ENCODE data around the gene C17orf67.

The C17orf67 gene

DNA sequence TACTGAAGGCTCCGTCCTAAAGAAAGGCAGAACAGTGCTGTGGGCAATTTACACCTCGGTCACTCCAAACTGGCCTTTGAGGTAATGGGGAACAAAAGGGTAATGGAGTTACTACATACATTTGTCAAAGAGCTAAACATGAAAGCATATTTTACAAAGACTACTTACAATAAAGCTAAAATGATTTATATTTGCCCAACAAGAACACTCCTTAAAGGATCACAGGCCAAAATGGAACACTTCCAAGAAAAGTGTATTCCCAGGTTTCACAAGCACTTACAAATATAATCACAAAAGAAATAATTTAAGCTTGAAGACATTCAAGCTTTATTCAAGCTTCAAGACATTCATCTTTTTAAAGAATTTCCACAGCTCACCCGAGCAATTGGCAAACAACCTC, 29.3 kb downstream of the C17orf67 start:
- no peak for DNase-seq

- DNase-seq, result no peak
Observed at GRCh38 chr17:56803071-56803470, 30.6 kb downstream of the C17orf67 start.

GRCh38 chr17:56801459-56802178, 32.1 kb downstream of the C17orf67 start:
- DNase-seq, result no peak

DNA sequence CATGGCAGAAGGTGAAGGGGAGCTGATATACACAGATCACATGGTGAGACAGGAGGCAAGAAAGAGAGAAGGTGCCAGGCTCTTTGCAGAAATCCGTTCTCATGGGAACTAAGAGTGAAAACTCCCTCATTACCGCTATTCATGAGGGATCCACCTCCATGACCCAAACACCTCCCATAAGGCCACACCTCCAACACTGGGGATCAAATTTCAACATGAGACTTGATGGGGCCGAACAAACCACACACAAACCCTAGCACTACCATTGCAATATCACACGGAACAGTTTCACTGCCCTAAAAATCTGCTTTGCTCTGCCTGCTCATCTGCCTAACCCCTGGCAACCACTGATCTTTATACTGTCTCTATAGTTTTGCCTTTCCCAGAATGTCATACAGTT, 34.8 kb downstream of the C17orf67 start:
- no peak for DNase-seq

DNA sequence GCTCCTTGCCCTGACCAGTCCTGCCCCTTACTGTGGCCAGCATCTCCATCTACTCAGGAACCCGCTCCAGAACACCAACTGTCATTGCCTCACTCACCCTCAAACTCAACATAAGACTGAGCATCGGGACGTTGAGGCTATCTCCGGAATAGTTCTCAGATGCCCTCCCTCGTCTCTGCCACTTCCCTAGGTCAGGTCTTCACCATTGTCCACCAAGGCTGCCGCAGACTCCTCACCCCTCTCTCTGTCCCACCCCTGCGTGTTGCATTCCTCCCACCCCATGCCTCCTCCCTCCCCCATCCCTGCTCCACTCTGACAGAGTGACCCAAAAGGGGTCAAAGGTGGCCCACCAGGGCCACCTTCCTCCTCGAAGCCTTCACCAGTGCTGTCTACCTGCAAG, 37.2 kb downstream of the C17orf67 start:
- no peak for DNase-seq

DNA sequence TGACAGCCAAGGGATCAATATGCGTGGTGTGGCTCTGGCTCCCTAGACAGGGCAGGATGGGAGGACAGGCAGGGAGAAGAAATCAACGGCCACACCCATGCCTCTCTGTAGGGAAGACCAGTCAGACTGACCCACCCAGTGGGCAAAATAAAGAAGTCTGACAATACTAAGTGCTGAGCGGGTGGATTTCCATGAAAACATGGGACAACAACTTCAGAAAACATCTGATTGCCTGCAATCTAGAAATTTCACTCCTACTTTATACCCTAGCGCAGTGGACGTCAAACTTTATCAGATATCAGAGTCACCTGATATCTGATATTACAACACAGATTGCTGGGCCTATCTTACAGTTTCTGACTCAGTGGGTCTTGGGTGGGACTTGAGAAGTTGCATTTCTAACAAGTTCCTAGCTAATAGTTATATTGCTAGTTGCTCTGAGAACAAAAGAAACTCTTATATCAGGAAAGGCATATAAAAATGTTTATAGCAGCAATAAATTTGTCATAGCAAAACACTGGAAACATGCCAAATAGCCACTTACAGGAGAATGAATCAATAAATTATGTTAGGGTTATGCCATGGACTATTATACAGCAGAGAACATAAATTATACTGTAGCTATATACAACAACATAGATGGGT, 38.4 kb downstream of the C17orf67 start:
- no peak for DNase-seq

DNA sequence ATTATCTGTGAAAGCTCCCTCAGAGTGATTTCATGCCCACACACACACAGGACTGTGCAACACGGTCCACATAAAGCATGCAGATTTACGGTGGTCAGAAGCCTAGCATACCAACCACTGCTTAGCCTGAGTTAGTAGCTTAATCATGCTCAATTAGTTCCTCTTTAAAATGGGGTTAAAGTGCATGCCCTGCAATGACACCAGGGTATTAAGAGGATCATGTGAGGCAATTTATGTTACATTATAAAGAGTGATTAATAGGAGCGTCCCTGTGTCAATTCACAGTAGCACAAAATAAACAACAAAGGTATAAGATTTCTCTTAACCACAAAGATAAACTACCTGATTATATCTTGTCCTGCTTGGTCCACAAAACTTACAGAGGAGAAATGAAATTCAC, 39.8 kb downstream of the C17orf67 start:
- no peak for DNase-seq

DNA sequence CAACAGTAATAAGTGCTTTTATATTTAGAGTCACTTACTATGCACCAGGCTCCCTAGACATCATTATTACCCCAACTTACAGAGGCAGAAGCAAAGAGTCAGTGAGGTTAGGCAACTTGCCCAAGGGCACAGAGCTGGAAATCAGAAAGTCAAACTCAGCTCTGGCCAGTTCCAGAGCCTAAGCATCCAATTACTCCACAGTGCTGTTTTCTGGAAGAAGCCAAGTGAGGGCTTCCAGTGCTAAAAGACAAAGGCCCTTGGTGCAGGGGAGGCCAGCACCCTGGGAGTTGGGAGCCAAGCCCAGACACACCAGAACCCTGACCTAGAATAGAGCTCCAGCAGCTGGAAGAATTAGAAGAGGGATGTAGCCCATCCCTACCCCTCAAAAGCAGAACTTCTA, 40.2 kb downstream of the C17orf67 start:
- no peak for DNase-seq

DNA sequence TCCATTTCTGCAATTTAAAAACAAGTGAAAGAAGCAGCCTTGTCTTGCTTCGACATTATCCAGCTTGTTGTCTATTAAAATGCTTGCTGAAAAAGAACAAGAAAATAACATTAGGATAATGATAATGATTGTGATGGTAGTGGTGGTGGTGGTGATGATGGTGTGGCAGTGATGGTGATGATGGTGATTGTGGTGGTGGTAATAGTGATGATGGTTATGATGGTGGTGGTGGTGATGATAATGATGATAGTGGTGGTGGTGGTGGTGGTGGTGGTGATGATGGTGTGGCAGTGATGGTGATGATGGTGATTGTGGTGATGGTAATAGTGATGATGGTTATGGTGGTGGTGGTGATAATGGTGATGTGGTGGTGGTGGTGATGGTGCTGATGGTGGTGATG, 41.5 kb downstream of the C17orf67 start:
- no peak for DNase-seq

DNA sequence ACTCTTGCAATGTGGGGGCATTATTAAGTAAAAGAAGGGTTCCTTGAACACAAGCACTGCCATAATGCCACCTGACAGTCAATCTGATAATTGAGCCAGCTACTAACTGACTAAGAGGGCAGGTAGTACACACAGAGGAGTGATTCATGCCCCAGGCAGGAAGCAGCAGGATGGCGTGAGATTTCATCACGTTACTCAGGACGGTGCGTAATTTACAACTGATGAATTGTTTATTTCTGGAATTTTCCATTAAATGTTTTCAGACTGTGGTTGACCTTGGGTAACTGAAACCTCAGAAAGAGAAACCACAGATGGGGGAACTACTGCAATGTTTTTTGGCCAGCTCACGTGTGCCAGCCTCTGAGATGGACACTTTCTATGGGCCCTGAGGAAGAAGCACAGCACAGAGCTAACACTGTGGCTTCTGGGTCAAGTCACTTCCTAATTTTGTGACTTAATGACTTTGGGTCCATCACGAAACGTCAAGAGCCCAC, 46.7 kb downstream of the C17orf67 start:
- DNase-seq, result peak; percentile 78

DNA sequence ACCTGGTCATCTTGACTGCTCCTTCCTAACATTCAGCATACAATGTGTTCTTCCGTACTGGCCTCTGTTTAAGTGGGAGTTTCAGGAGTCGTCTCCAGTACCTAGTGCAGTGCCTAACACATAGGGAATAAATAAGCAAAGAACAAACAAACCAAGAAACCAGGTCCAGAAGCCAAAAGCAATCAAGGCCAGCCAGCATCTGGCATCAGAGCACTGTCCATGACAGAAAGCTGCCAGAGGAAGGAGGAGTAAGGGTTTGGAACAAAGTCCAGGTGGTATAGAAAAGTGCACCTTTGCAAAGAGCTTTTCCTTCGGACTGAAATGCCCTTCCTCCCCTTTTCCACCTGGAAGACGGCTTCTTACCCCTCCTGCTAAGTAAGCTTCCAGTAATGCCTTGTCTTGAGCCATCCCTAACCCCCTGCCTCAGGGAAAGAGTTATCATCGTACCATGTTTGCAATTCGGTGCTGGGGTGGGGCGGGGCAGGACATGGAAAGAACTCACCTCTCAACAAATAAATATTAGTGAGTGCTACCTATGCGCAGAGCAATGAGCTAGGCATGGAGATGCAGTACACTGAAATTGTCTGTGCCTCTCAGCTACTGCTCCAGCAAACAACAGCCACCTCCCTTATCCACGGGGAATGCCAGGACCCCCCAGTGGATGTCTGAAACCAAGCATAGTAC, 47.6 kb downstream of the C17orf67 start:
- DNase-seq, result no peak

DNA sequence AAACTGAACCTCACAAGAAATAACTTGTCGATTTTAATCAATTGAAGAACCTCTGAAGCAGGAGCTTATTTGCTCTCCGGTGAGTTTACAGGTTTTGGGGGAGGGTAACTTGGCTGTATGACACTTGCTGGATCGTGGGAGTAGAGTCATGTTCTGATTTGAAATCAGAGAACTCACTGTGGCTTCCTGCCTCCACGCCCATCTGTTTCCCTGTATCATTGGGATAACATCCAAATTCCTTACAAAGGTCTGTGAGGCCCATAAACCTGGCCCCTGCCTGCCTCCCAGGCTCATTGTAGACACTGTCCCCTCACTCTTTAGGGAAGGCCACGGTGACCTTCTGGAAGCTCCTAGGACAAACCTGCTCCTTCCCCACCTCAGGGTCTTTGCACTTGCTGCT, 48.3 kb downstream of the C17orf67 start:
- no peak for DNase-seq

DNA sequence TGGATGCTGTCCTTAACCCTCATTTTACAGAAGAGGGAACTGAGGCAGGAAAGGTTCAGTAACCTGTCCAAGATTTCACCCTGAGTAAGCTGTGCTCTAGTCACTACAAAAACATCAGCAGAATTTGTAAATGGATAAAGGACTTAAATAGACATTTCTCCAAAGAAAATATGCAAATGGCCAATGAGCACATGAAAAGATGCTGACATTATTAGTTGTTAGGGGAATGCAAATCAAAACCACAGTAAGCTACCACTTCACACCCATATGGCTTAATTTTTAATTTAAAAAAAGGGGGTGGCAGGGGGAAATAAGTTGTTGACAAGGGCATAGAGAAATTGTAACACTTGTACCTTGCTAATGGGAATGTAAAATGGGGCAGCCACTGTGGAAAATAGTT, 51.4 kb downstream of the C17orf67 start:
- DNase-seq, result no peak

DNA sequence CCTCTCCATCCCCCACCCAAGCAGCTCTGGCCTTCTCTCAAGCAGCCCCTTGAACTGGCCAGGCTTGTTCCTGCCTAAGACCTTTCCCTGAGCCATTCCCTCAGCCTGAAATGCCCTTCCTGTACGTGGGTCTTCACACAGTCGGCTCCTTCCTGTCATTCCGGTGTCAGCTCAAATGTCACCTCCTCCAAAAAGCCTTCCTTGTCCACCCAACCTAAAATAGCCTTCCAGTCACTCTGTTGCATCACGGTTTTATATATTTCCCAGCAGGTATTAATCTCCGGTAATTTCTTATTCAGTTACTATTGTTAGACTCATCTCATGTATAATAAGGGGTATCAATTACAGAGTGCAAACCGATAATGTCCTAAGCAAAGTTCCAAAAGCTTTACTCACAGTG, 51.8 kb downstream of the C17orf67 start:
- DNase-seq, result no peak

DNA sequence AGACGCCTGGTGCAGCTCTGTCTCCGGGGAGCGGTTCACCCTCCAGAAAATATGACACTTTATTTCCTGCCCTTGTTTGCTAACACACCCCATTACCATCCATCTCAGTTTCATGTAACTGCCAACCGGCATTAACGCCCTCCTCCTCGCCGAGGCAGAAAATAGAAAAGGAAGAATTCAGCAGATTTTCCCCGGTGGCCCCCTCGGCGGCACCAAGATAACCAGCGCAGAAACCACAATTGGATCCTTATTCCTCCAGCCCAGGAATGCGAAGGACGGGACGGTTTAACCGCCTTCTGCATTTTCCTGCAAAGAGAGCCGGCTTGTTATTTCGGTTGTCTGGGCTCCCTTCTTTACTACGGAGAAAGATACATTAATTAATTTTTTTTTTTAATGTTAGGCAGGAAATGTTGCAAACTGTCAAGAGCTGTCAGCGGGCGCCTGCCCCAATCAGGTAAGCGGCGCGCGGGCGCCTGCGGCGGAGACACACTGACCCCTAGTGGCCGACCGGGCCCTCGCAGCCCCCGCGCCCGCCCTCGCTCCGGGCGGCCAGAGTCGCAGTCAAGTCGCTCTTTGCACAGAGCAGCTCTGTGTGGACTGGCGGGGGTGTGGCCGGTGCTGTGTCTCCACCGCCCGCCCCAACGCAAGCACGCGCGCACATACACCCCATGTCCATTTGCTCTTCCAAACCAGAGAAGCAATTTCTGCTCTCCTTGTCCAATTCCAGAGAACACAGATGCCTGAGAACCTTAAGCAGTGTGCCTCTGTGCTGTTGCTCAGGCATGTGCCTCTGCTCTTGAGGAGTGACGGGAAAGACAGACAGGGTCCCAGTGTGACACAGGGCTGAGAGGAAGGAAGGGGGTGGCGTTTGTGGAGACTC, 53.6 kb downstream of the C17orf67 start:
- peak; percentile 91 for DNase-seq

DNA sequence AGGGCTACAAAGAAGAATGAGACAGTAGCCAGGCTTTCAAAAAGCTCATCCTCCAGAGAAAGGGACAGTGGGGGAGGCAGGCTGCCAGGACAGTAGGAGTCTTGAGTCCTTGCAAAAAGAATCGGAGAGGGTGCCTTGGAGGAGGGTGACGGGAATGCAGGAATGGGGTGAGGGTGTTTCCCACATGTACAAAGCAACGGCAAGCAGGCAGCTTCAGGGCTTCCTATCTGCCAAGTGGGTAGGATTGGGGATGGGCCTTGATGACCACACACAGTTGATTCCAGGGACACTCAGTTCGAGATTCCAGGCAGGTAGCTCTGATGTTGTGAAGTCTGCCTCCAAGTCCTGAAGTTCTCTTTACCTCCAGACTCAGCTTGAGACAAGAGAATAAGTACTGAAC, 54.4 kb downstream of the C17orf67 start:
- DNase-seq, result no peak

- no peak for DNase-seq
Observed at GRCh38 chr17:56778898-56779297, 54.8 kb downstream of the C17orf67 start.

- DNase-seq, result no peak
Observed at GRCh38 chr17:56777859-56778258, 55.9 kb downstream of the C17orf67 start.

- DNase-seq, result no peak
Observed at GRCh38 chr17:56774650-56775049, 59.1 kb downstream of the C17orf67 start.

DNA sequence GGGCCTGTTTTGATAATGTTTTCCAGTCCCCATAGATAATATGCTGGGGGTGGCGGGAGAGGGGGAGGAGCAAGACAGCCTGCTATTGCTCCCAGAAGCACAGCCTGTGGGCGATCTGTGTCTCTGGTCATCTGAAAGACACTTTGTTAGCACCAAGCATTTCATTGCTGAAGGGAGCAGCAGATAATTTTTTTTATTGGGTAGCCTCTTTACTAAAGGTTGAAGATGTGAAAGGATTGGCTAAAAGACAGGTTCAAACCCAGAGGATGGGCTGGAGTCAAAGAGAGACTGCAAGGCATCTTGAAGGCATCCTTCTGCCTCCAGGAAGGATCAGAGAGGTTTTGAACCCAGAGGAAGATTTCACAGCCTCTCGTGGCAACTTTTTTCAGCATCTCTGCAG, 60.6 kb downstream of the C17orf67 start:
- DNase-seq, result no peak

DNA sequence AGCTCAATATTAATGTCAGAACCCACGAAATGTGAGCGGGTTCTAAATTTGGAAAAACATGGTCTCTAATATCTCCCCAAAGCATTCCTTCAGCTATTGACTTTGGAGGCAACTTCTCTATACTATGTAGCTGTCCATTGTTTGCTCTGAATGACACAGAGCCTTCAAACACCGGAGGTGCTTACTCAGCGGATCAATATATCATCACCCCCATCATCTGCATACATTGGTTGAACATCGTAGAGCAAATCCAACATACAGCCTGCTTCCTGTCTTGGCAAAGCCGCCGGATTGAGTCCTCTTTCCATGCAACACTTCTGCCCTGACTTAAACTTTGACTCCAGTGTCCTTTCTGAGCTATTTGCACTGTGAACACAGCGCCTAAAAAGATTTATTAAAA, 61.3 kb downstream of the C17orf67 start:
- no peak for DNase-seq

GRCh38 chr17:56771975-56772374, 61.7 kb downstream of the C17orf67 start:
- no peak for DNase-seq

GRCh38 chr17:56771563-56771962, 62.2 kb downstream of the C17orf67 start:
- DNase-seq, result no peak
